H1 (cell line): ENCODE data around the gene GRIPAP1. TPM values are rescaled to one million over a fixed set of nuclear protein-coding genes. Genes with fewer than 3 reads are reported as not detected.

Experiments
- CTCF ChIA-PET: fragments of 300-600 bp; sonication (Branson Sonifier 250); formaldehyde crosslinking; loops from one replicate; lab custom pipeline; 2021; ENCODE audit not compliant: partially characterized antibody; lab: Charles Lee
- POLR2A ChIA-PET: fragments of 300-600 bp; sonication (Branson Sonifier 250); formaldehyde crosslinking; loops from one replicate; lab custom pipeline; 2021; ENCODE audit warnings: inconsistent platforms; ENCODE audit not compliant: partially characterized antibody; lab: Charles Lee
- DNase-seq, 2 experiments: peaks; one replicate each; pipeline versions ENCODE4 v3.0.0 to v3.0.0-alpha.2; 2010 to 2022; ENCODE audit warnings: low spot score in 2 of 2, low read depth in 1 of 2, mixed read lengths in 1 of 2
- FAIRE-seq: peaks from 2 replicates; lab custom pipeline; 2011; peaks lifted over from hg19 to GRCh38; lab: Jason Lieb, UNC
- H2AFZ ChIP-seq: 2 replicates; pipeline ENCODE4 v1.8.1; 2012; ENCODE audit warnings: low read length, inconsistent platforms
- H2AK5ac ChIP-seq: 2 replicates; pipeline ENCODE4 v1.6.1; 2013; ENCODE audit warnings: low read depth, low read length
- H2BK120ac ChIP-seq: replicated peaks from 2 replicates; pipeline ENCODE3; 2013; ENCODE audit warnings: low read depth, low read length, inconsistent platforms
- H2BK12ac ChIP-seq: 2 replicates; pipeline ENCODE4 v1.6.1; 2013; ENCODE audit warnings: low read depth, low read length
- H2BK15ac ChIP-seq: 2 replicates; pipeline ENCODE4 v1.6.1; 2013; ENCODE audit warnings: low read length
- H2BK20ac ChIP-seq: 2 replicates; pipeline ENCODE4 v1.6.1; 2013; ENCODE audit warnings: low read length
- H2BK5ac ChIP-seq: 2 replicates; pipeline ENCODE4 v1.6.1; 2013; ENCODE audit warnings: low read depth, low read length
- H3K14ac ChIP-seq: 2 replicates; pipeline ENCODE4 v1.6.1; 2013; ENCODE audit warnings: inconsistent platforms; ENCODE audit not compliant: insufficient read length
- H3K18ac ChIP-seq: 2 replicates; pipeline ENCODE4 v1.6.1; 2013; ENCODE audit warnings: low read length; ENCODE audit errors: extremely low read depth
- H3K23ac ChIP-seq: 2 replicates; pipeline ENCODE4 v1.6.1; 2013; ENCODE audit warnings: inconsistent platforms; ENCODE audit not compliant: insufficient read length
- H3K23me2 ChIP-seq: 2 replicates; pipeline ENCODE4 v1.6.1; 2013; ENCODE audit warnings: low read depth, low read length
- H3K27ac ChIP-seq: 2 replicates; pipeline ENCODE4 v1.6.1; 2011; ENCODE audit warnings: low read depth, low read length, inconsistent platforms
- H3K27me3 ChIP-seq, 4 experiments: replicated peaks in 1 of 4; 1 replicate in 1 of 4; 2 replicates in 3 of 4; pipeline versions ENCODE4 v1.6.1 to v1.8.1; 2011 to 2013; ENCODE audit warnings: low read length in 3 of 4, mild to moderate bottlenecking in 3 of 4, inconsistent platforms in 2 of 4, mixed read lengths in 2 of 4, moderate library complexity in 1 of 4; ENCODE audit not compliant: control insufficient read depth in 3 of 4, insufficient read depth in 3 of 4; ENCODE audit errors: extremely low read depth in 1 of 4
- H3K36me3 ChIP-seq, 4 experiments: 2 replicates each; pipeline versions ENCODE4 v1.6.1 to v1.8.1; 2011 to 2013; ENCODE audit warnings: mild to moderate bottlenecking in 4 of 4, low read length in 3 of 4, moderate library complexity in 2 of 4, control low read depth in 1 of 4, inconsistent platforms in 1 of 4; ENCODE audit not compliant: insufficient read depth in 4 of 4, control insufficient read depth in 2 of 4
- H3K4ac ChIP-seq: replicated peaks from 2 replicates; pipeline ENCODE3; 2013; ENCODE audit warnings: low read length, low read depth, mixed read lengths, inconsistent platforms; ENCODE audit not compliant: insufficient read length
- H3K4me1 ChIP-seq, 4 experiments: replicated peaks in 1 of 4; 1 replicate in 1 of 4; 2 replicates in 3 of 4; pipeline versions ENCODE4 v1.6.1 to v1.8.1; 2011 to 2013; ENCODE audit warnings: low read length in 3 of 4, inconsistent platforms in 2 of 4, mixed read lengths in 1 of 4; ENCODE audit not compliant: insufficient read depth in 4 of 4, control insufficient read depth in 3 of 4
- H3K4me2 ChIP-seq, 2 experiments: 2 replicates each; pipeline versions ENCODE4 v1.6.1 to v1.8.1; 2011 to 2013; ENCODE audit warnings: low read depth in 2 of 2, low read length in 2 of 2, control low read depth in 1 of 2, inconsistent platforms in 1 of 2, mild to moderate bottlenecking in 1 of 2; ENCODE audit not compliant: insufficient read depth in 1 of 2
- H3K4me3 ChIP-seq, 4 experiments: fragments of 200-600, 300-600 bp in 1 of 4; sonication (generic), shearing (Covaris generic), sonication (Bioruptor Twin) in 1 of 4; 2 replicates each; pipeline versions ENCODE4 v1.5.1 to v1.8.1; 2011 to 2016; ENCODE audit warnings: low read length in 4 of 4, low read depth in 3 of 4, control low read depth in 2 of 4, inconsistent platforms in 2 of 4, mild to moderate bottlenecking in 2 of 4, mixed read lengths in 1 of 4, moderate library complexity in 1 of 4; ENCODE audit not compliant: insufficient read depth in 2 of 4; ENCODE audit errors: extremely low read depth in 1 of 4
- H3K56ac ChIP-seq: replicated peaks from 2 replicates; pipeline ENCODE3; 2013; ENCODE audit warnings: low read depth, mild to moderate bottlenecking, mixed read lengths, low read length, inconsistent platforms; ENCODE audit not compliant: insufficient read length
- H3K79me1 ChIP-seq: 2 replicates; pipeline ENCODE4 v1.6.1; 2013; ENCODE audit warnings: low read depth, low read length, control low read depth
- H3K79me2 ChIP-seq, 2 experiments: 2 replicates each; pipeline versions ENCODE4 v1.6.1 to v1.8.1; 2012 to 2013; ENCODE audit warnings: low read length in 2 of 2, mild to moderate bottlenecking in 2 of 2, inconsistent platforms in 1 of 2; ENCODE audit not compliant: insufficient read depth in 2 of 2, control insufficient read depth in 1 of 2
- H3K9ac ChIP-seq, 4 experiments: replicated peaks in 1 of 4; 1 replicate in 1 of 4; 2 replicates in 3 of 4; pipeline versions ENCODE4 v1.6.1 to v1.8.1; 2011 to 2013; ENCODE audit warnings: low read depth in 3 of 4, low read length in 3 of 4, control low read depth in 2 of 4, mild to moderate bottlenecking in 2 of 4, moderate library complexity in 2 of 4, inconsistent platforms in 1 of 4; ENCODE audit errors: extremely low read depth in 1 of 4
- H3K9me3 ChIP-seq, 2 experiments: 2 replicates each; pipeline versions ENCODE4 v1.6.1 to v1.8.1; 2012 to 2013; ENCODE audit warnings: mild to moderate bottlenecking in 2 of 2, moderate library complexity in 2 of 2, control low read depth in 1 of 2, inconsistent platforms in 1 of 2, low read depth in 1 of 2, low read length in 1 of 2, mixed read lengths in 1 of 2; ENCODE audit not compliant: insufficient read depth in 2 of 2
- H4K20me1 ChIP-seq, 2 experiments: replicated peaks in 1 of 2; 2 replicates each; pipeline versions ENCODE3 to v1.8.1; 2011 to 2013; ENCODE audit warnings: inconsistent platforms in 2 of 2, low read length in 2 of 2, mild to moderate bottlenecking in 1 of 2; ENCODE audit not compliant: insufficient read depth in 2 of 2, control insufficient read depth in 1 of 2
- H4K5ac ChIP-seq: 2 replicates; pipeline ENCODE4 v1.6.1; 2013; ENCODE audit warnings: low read length, low read depth, mixed read lengths, inconsistent platforms; ENCODE audit not compliant: insufficient read length
- H4K8ac ChIP-seq: 2 replicates; pipeline ENCODE4 v1.8.0; 2013; ENCODE audit warnings: mild to moderate bottlenecking, moderate library complexity, low read length, inconsistent platforms; ENCODE audit not compliant: insufficient read depth; ENCODE audit errors: extremely low read depth
- H4K91ac ChIP-seq: replicated peaks from 2 replicates; pipeline ENCODE3; 2013; ENCODE audit warnings: low read length, mixed read lengths, inconsistent platforms; ENCODE audit not compliant: insufficient read length
- CBX5 ChIP-seq: fragments of 300-800, 300-1000 bp; sonication (generic); IDR thresholded peaks from 2 replicates; pipeline ENCODE4 v1.7.1; 2016; ENCODE audit warnings: antibody characterized with exemption, low read length, low read depth
- EGR1 ChIP-seq: IDR thresholded peaks from 2 replicates; pipeline ENCODE4 v1.6.1; 2011; ENCODE audit warnings: low read depth, low read length, borderline replicate concordance
- WGBS, 2 experiments: shearing (Covaris generic) in 1 of 2; methylation state at CpG; one replicate each; pipeline versions ENCODE4 v1.1.6 to v1.1.7; 2013 to 2015; ENCODE audit warnings: low lambda C conversion rate in 2 of 2, mixed read lengths in 2 of 2, inconsistent platforms in 1 of 2, low coverage in 1 of 2, missing lambda C conversion rate in 1 of 2; ENCODE audit not compliant: insufficient replicate concordance in 2 of 2, insufficient coverage in 1 of 2, insufficient read length in 1 of 2; ENCODE audit errors: extremely low coverage in 1 of 2, missing lambda C conversion rate in 1 of 2; 5-methylcytosine and 5-hydroxymethylcytosine counted together
- polyA plus RNA-seq, 7 experiments: library from polyadenylated mRNA; depleted of rRNA in 3 of 7; stranded (reverse) in 5 of 7; unstranded in 2 of 7; fragments of >200 nt in 5 of 7; fragments of 200-250 nt in 2 of 7; gene quantifications; 1 replicate in 5 of 7; 2 replicates in 1 of 7; 4 replicates in 1 of 7; pipeline versions ENCODE4 v1.2.1 to v1.2.3, GENCODE V29; 2011 to 2013; ENCODE audit warnings: missing spikeins in 2 of 7, mixed read lengths in 2 of 7
- total RNA-seq: library from RNA; stranded (reverse); fragmentation: NEBNext Ultra II Directional; extraction: Animal tissue kit (Norgen Biotek cat#: 25700); gene quantifications from 2 replicates; pipeline ENCODE4 v1.2.1, GENCODE V29; 2021

The GRIPAP1 gene
- total and polyA plus RNA-seq, 2 of the 8 experiments (the other 6 are each of a cell fraction or from before 2014, with no cell fraction given): 21.6 to 55.9 TPM

- H3K36me3 ChIP-seq: peaks cover 0 to 6% (median 3%) of the 10 kb centered on the region in 4 experiments; a peak in 3 of 8 replicates
- H4K5ac ChIP-seq: no peak overlapping the region
- H4K91ac ChIP-seq: no peak overlapping the region
- peaks cover 5 to 11% (median 6%) of the 10 kb centered on the region in 4 experiments for H3K4me1 ChIP-seq
- H4K20me1 ChIP-seq: no peaks in the 10 kb centered on the region
- peak overlapping the region; percentile 48; the same call in 1 of the 2 replicates for H3K18ac ChIP-seq
- H3K23ac ChIP-seq: no peak overlapping the region
- no peaks in the 10 kb centered on the region for H3K27me3 ChIP-seq
- H2BK5ac ChIP-seq: peak overlapping the region; percentile 68; the same call in 1 of the 2 replicates
- H2AFZ ChIP-seq: no peak overlapping the region
- H3K14ac ChIP-seq: no peak overlapping the region
- no peaks in the 10 kb centered on the region for H3K9me3 ChIP-seq
- H3K4me2 ChIP-seq: peak overlapping the region; percentile 2 to 61; a peak in 3 of 4 replicates
- no peaks in the 10 kb centered on the region for H3K79me1 ChIP-seq
- no peak overlapping the region for H2AK5ac ChIP-seq
- no peak overlapping the region for H3K4ac ChIP-seq
- ChIA-PET POLR2A (interaction anchor here (1.3 to 3.1 kb wide), 6 partner anchors 9 to 120 kb away, joined by 3 to 16 read pairs (median 4); partner anchors contain the start of genes GRIPAP1, KCND1, OTUD5 and WDR45), CTCF (interaction anchor here (0.8 to 1.6 kb wide), 6 partner anchors 16 to 214 kb away, joined by 3 to 5 read pairs (median 4); partner anchors contain the start of gene KCND1)
- DNase-seq (no peak), FAIRE-seq (no peak)
- no peak overlapping the region for H2BK120ac ChIP-seq
- H3K27ac ChIP-seq: no peak overlapping the region
- H3K79me2 ChIP-seq: peaks cover 9 to 23% of the 10 kb centered on the region in 2 experiments; a peak in 3 of 4 replicates
- H2BK12ac ChIP-seq: no peak overlapping the region
- H3K4me3 ChIP-seq: peak overlapping the region; percentile 13 to 55 (median 35); a peak in 6 of 8 replicates
- no peak overlapping the region for H3K56ac ChIP-seq
- H2BK15ac ChIP-seq: no peak overlapping the region
- H2BK20ac ChIP-seq: no peak overlapping the region
- no peak overlapping the region for H4K8ac ChIP-seq
- H3K23me2 ChIP-seq: peaks cover 2% of the 10 kb centered on the region; the same call in 1 of the 2 replicates
- 12% methylated on average over 13 of the region's 13 CpGs; no CpG with 5 or more reads in 1 of the 2 experiments for WGBS, 2 experiments
- no peak overlapping the region for H3K9ac ChIP-seq
- TF ChIP-seq CBX5 (no peak), EGR1 (no peak)
Observed at GRCh38 chrX:49043987-49044281, 41.9 kb upstream of the GRIPAP1 start.
